Transverse colon (tissue), 4 donors: ENCODE data around the gene CFD. TPM values are rescaled to one million over a fixed set of nuclear protein-coding genes. Genes with fewer than 3 reads are reported as not detected.

Source experiments
- DNase-seq: peaks from one replicate; pipeline ENCODE4 v3.0.0-alpha.2; 2019
- H3K27ac ChIP-seq, 4 donors: fragments of 200-600 bp; sonication (generic); 2 replicates each; pipeline ENCODE4 v1.5.1; 2016 to 2018; ENCODE audit warnings: inconsistent platforms in 4 of 4
- H3K27me3 ChIP-seq: fragments of 200-600 bp; sonication (generic); 2 replicates; pipeline ENCODE4 v1.5.1; 2017; ENCODE audit warnings: inconsistent platforms
- H3K36me3 ChIP-seq, 4 donors: fragments of 200-600 bp; sonication (generic); 2 replicates each; pipeline ENCODE4 v1.5.1; 2017 to 2019; ENCODE audit warnings: inconsistent platforms in 4 of 4
- H3K4me1 ChIP-seq, 4 donors: fragments of 200-600 bp; sonication (generic); 2 replicates each; pipeline ENCODE4 v1.5.1; 2017 to 2020; ENCODE audit warnings: inconsistent platforms in 4 of 4
- H3K4me3 ChIP-seq, 4 donors: fragments of 200-600 bp; sonication (generic); 1 replicate in 1 of 4; 2 replicates in 3 of 4; pipeline versions ENCODE4 v1.5.1 to v1.6.1; 2017 to 2019; ENCODE audit warnings: inconsistent platforms in 4 of 4
- H3K9me3 ChIP-seq, 2 donors: fragments of 200-600 bp; sonication (generic); 2 replicates each; pipeline ENCODE4 v1.5.1; 2017 to 2019; ENCODE audit warnings: inconsistent platforms in 2 of 2
- EP300 ChIP-seq: sonication (generic); formaldehyde crosslinking; IDR thresholded peaks from one replicate; pipeline ENCODE4 v1.6.1; 2017; ENCODE audit warnings: antibody characterized with exemption, low read depth
- POLR2A ChIP-seq: fragments of 450-650 bp; IDR thresholded peaks from one replicate; pipeline ENCODE4 v1.6.1; 2016; ENCODE audit warnings: antibody characterized with exemption, mild to moderate bottlenecking, moderate library complexity
- POLR2AphosphoS5 ChIP-seq, 3 donors: sonication (generic); formaldehyde crosslinking; IDR thresholded peaks; one replicate each; pipeline ENCODE4 v1.6.1; 2016; ENCODE audit warnings: antibody characterized with exemption in 3 of 3
- WGBS, 2 donors: methylation state at CpG; one replicate each; pipeline ENCODE4 v1.1.5; 2018; ENCODE audit warnings: low coverage in 1 of 2; 5-methylcytosine and 5-hydroxymethylcytosine counted together
- in situ Hi-C, 4 donors: fragments of 200-750 bp; cut with MboI; loops; one replicate each; pipeline versions ENCODE4 v1.15.0 to v1.15.1; 2017; ENCODE audit warnings: low sequenced_read_pairs in 3 of 4, low pct_ligation_motif_present in 1 of 4, low pct_unique_long_range_greater_than_20kb in 1 of 4
- intact Hi-C: fragments of 100-400 bp; cut with DNase I; formaldehyde crosslinking; loops from one replicate; pipeline ENCODE4 v1.15.1; 2023; ENCODE audit warnings: low total_unique reads
- total RNA-seq, 4 donors: library from RNA; depleted of rRNA; stranded (reverse); fragments of >200 nt; gene quantifications; one replicate each; pipeline ENCODE4 v1.1.0, GENCODE V29; 2016
- TF ChIP-seq, protein P1 (sequence below), 5 experiments: fragments of 200-600 bp in 3 of 5; fragments of 450-650 bp in 2 of 5; sonication (generic) in 3 of 5; IDR thresholded peaks; 1 replicate in 2 of 5; 2 replicates in 3 of 5; pipeline ENCODE4 v1.5.1; 2016 to 2017; ENCODE audit warnings: antibody characterized with exemption in 5 of 5, inconsistent platforms in 3 of 5, mild to moderate bottlenecking in 2 of 5, moderate library complexity in 1 of 5

CFD gene
- total RNA-seq, 4 donors from 2014 or later = 147 to 368 (median 208) TPM

DNA sequence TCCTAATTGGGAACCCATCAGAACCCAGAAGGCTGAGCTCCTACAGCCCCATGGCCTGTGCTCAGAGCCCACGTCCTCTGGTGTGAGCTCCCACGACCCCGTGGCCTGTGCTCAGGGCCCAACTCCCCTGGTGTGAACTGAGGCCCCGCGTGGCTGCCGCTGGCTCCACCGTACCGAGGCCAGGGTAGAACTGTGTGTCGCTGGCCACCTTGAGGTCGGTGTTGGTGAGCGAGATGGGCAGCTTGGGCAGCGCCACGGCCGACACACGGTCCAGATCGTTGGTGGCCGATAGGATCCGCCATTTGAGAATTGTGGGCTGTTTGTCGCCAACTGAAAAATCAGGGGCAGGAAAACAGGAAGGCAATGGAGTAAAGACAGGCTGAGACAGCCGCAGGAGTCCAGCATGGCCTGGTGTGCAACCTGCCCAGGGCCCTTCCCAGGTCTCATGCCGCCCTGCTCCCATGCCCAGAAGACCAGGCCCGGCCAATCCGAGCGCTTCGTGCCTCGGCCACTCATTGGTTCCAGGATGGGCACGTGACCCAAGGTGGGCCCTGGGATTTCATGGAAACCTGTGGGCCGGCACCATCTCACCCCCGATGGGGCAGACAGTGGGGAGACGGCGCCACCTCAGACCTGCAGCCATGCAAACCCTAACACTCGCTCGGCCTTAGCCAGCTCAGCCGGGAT is 22.1 kb downstream of the CFD start:
- H3K36me3 ChIP-seq = peaks cover 0 to 37% (median 17%) of the 10 kb centered on the region in 4 donors

DNA sequence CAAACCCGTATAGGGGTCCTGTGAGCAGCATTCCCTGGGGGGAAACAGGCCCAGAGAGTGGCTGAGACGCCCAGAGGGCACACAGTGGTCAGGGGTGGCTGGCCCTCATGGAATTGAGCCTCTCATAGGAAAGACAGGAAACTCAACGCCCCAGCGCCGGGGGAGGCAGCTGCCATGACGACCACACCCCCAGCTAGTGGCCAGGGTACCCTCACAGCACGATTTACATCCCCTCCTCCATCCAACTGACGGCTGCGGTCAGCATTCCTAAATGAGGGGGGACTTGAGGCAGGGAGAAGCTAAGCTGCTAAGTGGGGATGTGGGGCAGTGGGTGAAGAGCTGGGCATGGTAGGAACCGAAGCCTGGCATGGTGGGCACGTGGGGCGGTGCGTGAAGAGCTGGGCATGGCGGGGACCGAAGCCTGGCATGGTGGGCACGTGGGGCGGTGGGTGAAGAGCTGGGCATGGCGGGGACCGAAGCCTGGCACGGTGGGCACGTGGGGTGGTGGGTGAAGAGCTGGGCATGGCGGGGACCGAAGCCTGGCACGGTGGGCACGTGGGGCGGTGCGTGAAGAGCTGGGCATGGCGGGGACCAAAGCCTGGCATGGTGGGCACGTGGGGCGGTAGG is 23.5 kb downstream of the CFD start:
- TF ChIP-seq POLR2AphosphoS5 (IDR thresholded peaks at IDR 0.05) = no peak
- TF ChIP-seq, protein P1, sequence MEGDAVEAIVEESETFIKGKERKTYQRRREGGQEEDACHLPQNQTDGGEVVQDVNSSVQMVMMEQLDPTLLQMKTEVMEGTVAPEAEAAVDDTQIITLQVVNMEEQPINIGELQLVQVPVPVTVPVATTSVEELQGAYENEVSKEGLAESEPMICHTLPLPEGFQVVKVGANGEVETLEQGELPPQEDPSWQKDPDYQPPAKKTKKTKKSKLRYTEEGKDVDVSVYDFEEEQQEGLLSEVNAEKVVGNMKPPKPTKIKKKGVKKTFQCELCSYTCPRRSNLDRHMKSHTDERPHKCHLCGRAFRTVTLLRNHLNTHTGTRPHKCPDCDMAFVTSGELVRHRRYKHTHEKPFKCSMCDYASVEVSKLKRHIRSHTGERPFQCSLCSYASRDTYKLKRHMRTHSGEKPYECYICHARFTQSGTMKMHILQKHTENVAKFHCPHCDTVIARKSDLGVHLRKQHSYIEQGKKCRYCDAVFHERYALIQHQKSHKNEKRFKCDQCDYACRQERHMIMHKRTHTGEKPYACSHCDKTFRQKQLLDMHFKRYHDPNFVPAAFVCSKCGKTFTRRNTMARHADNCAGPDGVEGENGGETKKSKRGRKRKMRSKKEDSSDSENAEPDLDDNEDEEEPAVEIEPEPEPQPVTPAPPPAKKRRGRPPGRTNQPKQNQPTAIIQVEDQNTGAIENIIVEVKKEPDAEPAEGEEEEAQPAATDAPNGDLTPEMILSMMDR (IDR thresholded peaks at IDR 0.05) = no peak
- TF ChIP-seq EP300 = no peak
- peaks cover 0 to 45% (median 18%) of the 10 kb centered on the region in 4 donors for H3K36me3 ChIP-seq
- H3K4me3 ChIP-seq = no peak overlapping the region
- H3K27ac ChIP-seq = no peak overlapping the region
- intact Hi-C loops = no loop called here
- H3K4me1 ChIP-seq = no peaks in the 10 kb centered on the region
- no peaks in the 10 kb centered on the region for H3K9me3 ChIP-seq
- DNase-seq = no peak
- in situ Hi-C loops = no loop called here
- H3K27me3 ChIP-seq = no peaks in the 10 kb centered on the region
- 90 to 96% methylated on average over 9 to 30 of the region's 30 CpGs for WGBS, 2 donors

More for the DNA sequence above, 22.1 kb downstream of the CFD start:
- 96% methylated on average over 30 of the region's 34 CpGs; no CpG with 5 or more reads in 1 of the 2 donors for WGBS, 2 donors
- H3K27me3 ChIP-seq = no peaks in the 10 kb centered on the region
- TF ChIP-seq POLR2AphosphoS5 (IDR thresholded peaks at IDR 0.05) (no peak), POLR2A (no peak), EP300 (no peak)
- TF ChIP-seq, protein P1 (IDR thresholded peaks at IDR 0.05) = no peak
- H3K4me1 ChIP-seq = no peaks in the 10 kb centered on the region
- no peaks in the 10 kb centered on the region for H3K9me3 ChIP-seq
- in situ Hi-C loops = no loop called here
- no peak overlapping the region for H3K4me3 ChIP-seq
- no peak overlapping the region for H3K27ac ChIP-seq
- no peak for DNase-seq
- intact Hi-C loops = no loop called here

DNA sequence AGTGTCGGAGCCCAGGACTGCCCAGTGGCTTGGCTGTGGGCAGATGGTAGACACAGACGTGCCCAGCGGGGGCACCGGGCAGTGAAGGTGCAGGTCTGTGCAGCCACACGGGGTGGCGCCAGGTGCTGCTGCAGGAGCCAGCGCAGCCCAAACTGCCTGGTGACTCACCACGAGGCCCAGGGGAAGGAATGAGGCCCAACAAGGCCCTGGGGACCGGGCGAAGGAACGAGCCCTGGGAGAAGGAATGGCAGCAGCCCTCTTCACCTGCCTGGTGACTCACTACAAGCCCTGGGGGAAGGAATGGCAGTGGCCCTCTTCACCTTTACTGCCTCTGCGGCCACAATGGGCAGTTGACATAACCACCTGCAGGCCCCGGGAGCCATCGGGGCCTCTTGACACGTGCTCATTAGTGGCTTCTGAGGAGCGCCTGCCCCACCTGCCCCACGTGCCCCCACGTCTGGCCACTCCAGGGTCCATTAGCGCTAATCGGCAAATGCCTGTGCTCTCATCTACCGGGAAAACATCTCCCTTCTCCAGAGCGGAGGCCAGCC is 24.3 kb downstream of the CFD start:
- 93% methylated on average over 17 of the region's 22 CpGs; no CpG with 5 or more reads in 1 of the 2 donors for WGBS, 2 donors
- no peak for DNase-seq

More for the DNA sequence above, 24.3 kb downstream of the CFD start:
- in situ Hi-C loops = no loop called here
- TF ChIP-seq, protein P1 (IDR thresholded peaks at IDR 0.05) = no peak
- TF ChIP-seq POLR2AphosphoS5 (IDR thresholded peaks at IDR 0.05) (no peak), POLR2A (no peak), EP300 (no peak)
- Histone ChIP-seq H3K27me3 (no peaks in the 10 kb centered on the region), H3K27ac (no peak overlapping the region), H3K4me1 (no peaks in the 10 kb centered on the region), H3K9me3 (no peaks in the 10 kb centered on the region), H3K4me3 (no peak overlapping the region), H3K36me3 (peaks cover 0 to 45% (median 18%) of the 10 kb centered on the region in 4 donors)
- intact Hi-C loops = no loop called here
